ENCODE data around the gene ABLIM1. TPM values are rescaled to one million over a fixed set of nuclear protein-coding genes. Genes with fewer than 3 reads are reported as not detected.

Gene ABLIM1
- total and polyA plus RNA-seq, 2 donors (not counting 1 experiment from before 2014, with no cell fraction given) = 5.3 to 13.6 TPM

GRCh38 chr10:114550756-114551635, 107.1 kb downstream of the ABLIM1 start:
- H3K27me3 ChIP-seq (ENCODE audit: control insufficient read depth, insufficient read depth, low read length) = peaks cover 2% of the 10 kb centered on the region
- peak overlapping the region; percentile 30 for H2AFZ ChIP-seq (ENCODE audit: low read length)
- H3K27ac ChIP-seq (ENCODE audit: insufficient read depth, low read length) = no peak overlapping the region
- H3K36me3 ChIP-seq (ENCODE audit: control insufficient read depth, insufficient read depth, low read length) = no peaks in the 10 kb centered on the region
- no peaks in the 10 kb centered on the region for H3K79me2 ChIP-seq (ENCODE audit: control insufficient read depth, insufficient read depth, low read length)
- TF ChIP-seq EZH2 (IDR thresholded peaks at IDR 0.05; ENCODE audit: low read length, missing control alignments) (no peak), CTCF (conservative IDR thresholded peaks at IDR 0.05 in 1 of 2, IDR thresholded peaks at IDR 0.05 in 1 of 2; ENCODE audit: low read depth in 1 of 2, low read length in 2 of 2) (peak in 1 of 2 donors; percentile 11)
- H3K4me2 ChIP-seq (ENCODE audit: extremely low read depth, insufficient read depth, low read length) = peak overlapping the region; percentile 78
- peaks cover 4% of the 10 kb centered on the region for H3K4me1 ChIP-seq (ENCODE audit: control insufficient read depth, extremely low read depth, insufficient read depth, low read length)
- DNase-seq (ENCODE audit: low read depth in 2 of 2) = peak; percentile 46 to 66
- no peaks in the 10 kb centered on the region for H3K9me3 ChIP-seq (ENCODE audit: control insufficient read depth, insufficient read depth, low read depth, low read length)
- no peaks in the 10 kb centered on the region for H4K20me1 ChIP-seq (ENCODE audit: control insufficient read depth, extremely low read depth, insufficient read depth, low read length)
- no peak overlapping the region for H3K9ac ChIP-seq (ENCODE audit: insufficient read depth, low read length)
- H3K4me3 ChIP-seq (replicated peaks in 1 of 4; ENCODE audit: control extremely low read depth in 1 of 4, insufficient read depth in 1 of 4, low read depth in 3 of 4, low read length in 4 of 4) = peak overlapping the region; percentile 11 to 53 (median 29)

GRCh38 chr10:114548662-114549061, 109.4 kb downstream of the ABLIM1 start:
- H2AFZ ChIP-seq (ENCODE audit: low read length) = no peak overlapping the region
- peak; percentile 29 to 74 for DNase-seq (ENCODE audit: low read depth in 2 of 2)

More at GRCh38 chr10:114548662-114549061, 109.4 kb downstream of the ABLIM1 start:
- H3K36me3 ChIP-seq (ENCODE audit: control insufficient read depth, insufficient read depth, low read length) = no peaks in the 10 kb centered on the region
- no peak for TF ChIP-seq EZH2 (IDR thresholded peaks at IDR 0.05; ENCODE audit: low read length, missing control alignments)
- peak; percentile 58 to 69 for TF ChIP-seq CTCF (conservative IDR thresholded peaks at IDR 0.05 in 1 of 2, IDR thresholded peaks at IDR 0.05 in 1 of 2; ENCODE audit: low read depth in 1 of 2, low read length in 2 of 2)
- no peaks in the 10 kb centered on the region for H4K20me1 ChIP-seq (ENCODE audit: control insufficient read depth, extremely low read depth, insufficient read depth, low read length)
- peaks cover 4% of the 10 kb centered on the region for H3K4me1 ChIP-seq (ENCODE audit: control insufficient read depth, extremely low read depth, insufficient read depth, low read length)
- H3K27ac ChIP-seq (ENCODE audit: insufficient read depth, low read length) = no peak overlapping the region
- H3K4me2 ChIP-seq (ENCODE audit: extremely low read depth, insufficient read depth, low read length) = no peak overlapping the region
- no peaks in the 10 kb centered on the region for H3K79me2 ChIP-seq (ENCODE audit: control insufficient read depth, insufficient read depth, low read length)
- H3K27me3 ChIP-seq (ENCODE audit: control insufficient read depth, insufficient read depth, low read length) = peaks cover 3% of the 10 kb centered on the region
- H3K9ac ChIP-seq (ENCODE audit: insufficient read depth, low read length) = no peak overlapping the region
- H3K9me3 ChIP-seq (ENCODE audit: control insufficient read depth, insufficient read depth, low read depth, low read length) = no peaks in the 10 kb centered on the region
- H3K4me3 ChIP-seq (replicated peaks in 1 of 4; ENCODE audit: control extremely low read depth in 1 of 4, insufficient read depth in 1 of 4, low read depth in 3 of 4, low read length in 4 of 4) = no peak overlapping the region

Data from fibroblast of lung (primary cell).